Lung (tissue), 12 donors: ENCODE data around the gene DDX28. TPM values are rescaled to one million over a fixed set of nuclear protein-coding genes. Genes with fewer than 3 reads are reported as not detected.

ENCODE experiments used
- ATAC-seq: fragments of 200-7000 bp; cut with Tn5 transposase; one replicate; pipeline ENCODE4 v1.9.1; 2020; ENCODE audit warnings: moderate number of reproducible peaks; ENCODE audit not compliant: insufficient read depth, low FRiP score
- DNase-seq, 3 donors: peaks; one replicate each; pipeline ENCODE4 v3.0.0-alpha.2; 2013 to 2017
- H3K27ac ChIP-seq, 2 donors: one replicate each; pipeline ENCODE4 v1.5.1; 2013; ENCODE audit warnings: mild to moderate bottlenecking in 2 of 2, moderate library complexity in 2 of 2, control low read depth in 1 of 2, inconsistent platforms in 1 of 2, low read depth in 1 of 2, low read length in 1 of 2
- H3K27me3 ChIP-seq, 3 donors: one replicate each; pipeline ENCODE4 v1.5.1; 2013; ENCODE audit warnings: low read length in 2 of 3; ENCODE audit not compliant: control insufficient read depth in 3 of 3, insufficient read depth in 3 of 3
- H3K36me3 ChIP-seq, 4 donors: one replicate each; pipeline ENCODE4 v1.5.1; 2013; ENCODE audit warnings: low read length in 4 of 4, mild to moderate bottlenecking in 1 of 4, moderate library complexity in 1 of 4; ENCODE audit not compliant: control insufficient read depth in 4 of 4, insufficient read depth in 4 of 4
- H3K4me1 ChIP-seq, 5 donors: one replicate each; pipeline ENCODE4 v1.5.1; 2013; ENCODE audit warnings: low read length in 5 of 5, mild to moderate bottlenecking in 2 of 5, moderate library complexity in 1 of 5; ENCODE audit not compliant: control insufficient read depth in 5 of 5, insufficient read depth in 5 of 5
- H3K4me3 ChIP-seq: one replicate; pipeline ENCODE4 v1.5.1; 2013; ENCODE audit warnings: mild to moderate bottlenecking, control low read depth, moderate library complexity
- H3K9ac ChIP-seq, 2 donors: one replicate each; pipeline ENCODE4 v1.5.1; 2013; ENCODE audit warnings: low read length in 2 of 2, control low read depth in 1 of 2; ENCODE audit not compliant: insufficient read depth in 1 of 2
- H3K9me3 ChIP-seq, 4 donors: one replicate each; pipeline ENCODE4 v1.5.1; 2013; ENCODE audit warnings: low read length in 3 of 4, mild to moderate bottlenecking in 1 of 4, moderate library complexity in 1 of 4; ENCODE audit not compliant: control insufficient read depth in 4 of 4, insufficient read depth in 3 of 4
- WGBS, 2 donors: extraction: QIAGEN DNeasy Blood & Tissue Kit; methylation state at CpG; one replicate each; pipeline ENCODE4 v1.1.7; 2013; 5-methylcytosine and 5-hydroxymethylcytosine counted together
- polyA plus RNA-seq, 2 donors: library from polyadenylated mRNA; stranded (reverse); fragments of 200-250 nt; gene quantifications; one replicate each; pipeline ENCODE4 v1.2.1, GENCODE V29; 2013
- total RNA-seq, 2 donors: library from RNA; depleted of rRNA in 1 of 2; stranded (reverse); fragments of >200 nt in 1 of 2; gene quantifications; one replicate each; pipeline ENCODE4 v1.2.1, GENCODE V29; 2014 to 2021
- TF ChIP-seq, protein P1 (sequence below): IDR thresholded peaks from 2 replicates; pipeline ENCODE4 v1.5.1; 2012; ENCODE audit warnings: mild to moderate bottlenecking; ENCODE audit errors: control extremely low read depth, extremely low read depth
- donor health status: control.
- donor health status: control.
- donor health status: Bipolar disorder and iron deficiency.
- donor health status: healthy.
- donor health status: DM: yes; HTN: yes; CAD: no.

DDX28 gene
- total and polyA plus RNA-seq, 4 donors: 6.6 to 14.5 (median 11.0) TPM

DNA sequence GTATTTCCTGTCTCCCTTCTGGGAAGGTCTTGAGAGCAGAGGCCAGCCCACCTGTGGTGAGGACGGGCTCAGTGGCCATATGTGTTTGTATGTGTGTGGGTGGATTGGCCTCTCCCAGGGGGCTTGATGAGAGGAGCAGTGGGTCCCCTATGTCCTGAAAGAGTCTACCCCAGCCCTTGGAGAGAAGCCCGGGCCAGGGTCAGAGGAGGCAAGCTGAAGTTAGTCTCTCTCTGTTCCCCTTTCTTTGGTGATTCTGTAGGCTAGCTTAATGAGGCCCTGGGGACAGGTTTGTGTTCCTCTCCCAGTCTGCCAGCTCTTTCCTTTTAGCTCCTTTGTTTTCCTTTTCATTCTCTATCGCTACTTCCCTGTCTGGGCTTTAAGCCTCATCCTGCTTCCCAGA lies 38.4 kb upstream of the DDX28 start:
- no peak overlapping the region for H3K4me3 ChIP-seq
- no peak overlapping the region for H3K9ac ChIP-seq
- H3K27ac ChIP-seq: no peak overlapping the region
- no peaks in the 10 kb centered on the region for H3K9me3 ChIP-seq
- no peak for ATAC-seq
- H3K4me1 ChIP-seq: peaks cover 0 to 15% (median 8%) of the 10 kb centered on the region in 5 donors
- H3K36me3 ChIP-seq: peaks cover 2 to 14% (median 4%) of the 10 kb centered on the region in 4 donors
- no peaks in the 10 kb centered on the region for H3K27me3 ChIP-seq
- DNase-seq: no peak
- 84 to 88% methylated on average over 3 of the region's 3 CpGs for WGBS, 2 donors
- TF ChIP-seq, protein P1, sequence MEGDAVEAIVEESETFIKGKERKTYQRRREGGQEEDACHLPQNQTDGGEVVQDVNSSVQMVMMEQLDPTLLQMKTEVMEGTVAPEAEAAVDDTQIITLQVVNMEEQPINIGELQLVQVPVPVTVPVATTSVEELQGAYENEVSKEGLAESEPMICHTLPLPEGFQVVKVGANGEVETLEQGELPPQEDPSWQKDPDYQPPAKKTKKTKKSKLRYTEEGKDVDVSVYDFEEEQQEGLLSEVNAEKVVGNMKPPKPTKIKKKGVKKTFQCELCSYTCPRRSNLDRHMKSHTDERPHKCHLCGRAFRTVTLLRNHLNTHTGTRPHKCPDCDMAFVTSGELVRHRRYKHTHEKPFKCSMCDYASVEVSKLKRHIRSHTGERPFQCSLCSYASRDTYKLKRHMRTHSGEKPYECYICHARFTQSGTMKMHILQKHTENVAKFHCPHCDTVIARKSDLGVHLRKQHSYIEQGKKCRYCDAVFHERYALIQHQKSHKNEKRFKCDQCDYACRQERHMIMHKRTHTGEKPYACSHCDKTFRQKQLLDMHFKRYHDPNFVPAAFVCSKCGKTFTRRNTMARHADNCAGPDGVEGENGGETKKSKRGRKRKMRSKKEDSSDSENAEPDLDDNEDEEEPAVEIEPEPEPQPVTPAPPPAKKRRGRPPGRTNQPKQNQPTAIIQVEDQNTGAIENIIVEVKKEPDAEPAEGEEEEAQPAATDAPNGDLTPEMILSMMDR: no peak

- no peak for ATAC-seq
- Histone ChIP-seq H3K36me3 (peaks cover 2 to 10% (median 6%) of the 10 kb centered on the region in 4 donors), H3K4me3 (no peak overlapping the region), H3K9me3 (no peaks in the 10 kb centered on the region), H3K27ac (no peak overlapping the region), H3K4me1 (peaks cover 0 to 10% (median 5%) of the 10 kb centered on the region in 5 donors), H3K27me3 (no peaks in the 10 kb centered on the region), H3K9ac (no peak overlapping the region)
- TF ChIP-seq, protein P1: no peak
- no peak for DNase-seq
These were observed 36.8 kb upstream of the DDX28 start for GRCh38 chr16:68059804-68060203.

- DNase-seq: no peak
- peaks cover 6 to 18% (median 11%) of the 10 kb centered on the region in 4 donors for H3K36me3 ChIP-seq
- 91 to 97% methylated on average over 3 of the region's 3 CpGs for WGBS, 2 donors
These were observed 32.4 kb upstream of the DDX28 start for GRCh38 chr16:68055395-68055794.

DNA sequence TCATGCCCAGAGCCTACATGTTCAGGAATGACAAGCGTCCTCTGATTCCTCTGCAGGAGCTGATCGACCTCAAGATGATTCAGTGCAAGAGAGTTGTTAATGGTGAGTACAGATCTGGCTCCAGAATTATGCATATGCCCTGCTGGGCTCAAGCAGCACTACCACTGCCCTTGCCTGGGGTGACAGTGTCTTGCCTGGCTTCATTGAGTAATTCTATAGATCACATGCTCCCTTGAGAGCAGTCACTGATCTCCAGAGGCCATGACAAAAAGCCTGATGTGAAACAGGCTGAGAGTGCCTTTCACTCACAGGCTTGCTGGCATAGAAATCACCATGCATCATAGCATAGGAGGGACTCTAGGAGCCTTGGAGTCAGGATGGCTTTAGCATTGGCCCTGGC lies 26.4 kb upstream of the DDX28 start:
- ATAC-seq (no peak), DNase-seq (no peak)
- TF ChIP-seq, protein P1: no peak

More at GRCh38 chr16:68055395-68055794, 32.4 kb upstream of the DDX28 start:
- ATAC-seq: no peak
- Histone ChIP-seq H3K4me3 (no peak overlapping the region), H3K9ac (no peak overlapping the region), H3K27ac (no peak overlapping the region), H3K9me3 (peaks cover 0 to 2% (median 0%) of the 10 kb centered on the region in 4 donors), H3K27me3 (no peaks in the 10 kb centered on the region), H3K4me1 (no peaks in the 10 kb centered on the region)
- TF ChIP-seq, protein P1: no peak

More for the DNA sequence above, 26.4 kb upstream of the DDX28 start:
- 95 to 98% methylated on average over 2 of the region's 2 CpGs for WGBS, 2 donors
- Histone ChIP-seq H3K27me3 (no peaks in the 10 kb centered on the region), H3K36me3 (peaks cover 5 to 22% (median 14%) of the 10 kb centered on the region in 4 donors), H3K4me3 (no peak overlapping the region), H3K9ac (no peak overlapping the region), H3K27ac (no peak overlapping the region), H3K9me3 (peaks cover 0 to 2% (median 0%) of the 10 kb centered on the region in 4 donors), H3K4me1 (no peaks in the 10 kb centered on the region)
